Activated CD4-positive, alpha-beta T cell treated with anti-CD3 and anti-CD28 coated beads, Interleukin-2, amount 50 U/mL, for 4 hours (primary cell): ENCODE measurements around the gene SYT8.

Experiments
- DNase-seq, 2 experiments: peaks; one replicate each; pipeline ENCODE4 v3.0.0-alpha.2; 2020

SYT8 gene

DNA sequence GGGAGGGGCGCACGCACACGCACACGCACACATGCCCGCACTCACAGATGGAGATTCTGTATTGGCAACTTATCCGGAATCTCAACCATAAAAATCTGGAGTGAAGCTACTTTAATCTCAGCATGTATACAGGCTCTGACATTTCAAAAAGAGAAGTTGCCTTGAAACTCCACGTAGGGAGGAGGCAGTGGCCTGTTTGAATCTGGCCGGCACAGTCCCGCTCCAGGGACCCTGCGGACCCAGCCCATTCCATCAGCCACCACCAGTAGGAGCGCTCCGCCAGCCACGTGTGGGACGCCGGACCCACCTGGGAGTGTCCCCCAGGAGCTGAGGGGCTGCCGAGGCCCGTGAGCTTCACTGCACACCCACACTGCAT, 1.9 kb upstream of the SYT8 start:
- no peak for DNase-seq

DNA sequence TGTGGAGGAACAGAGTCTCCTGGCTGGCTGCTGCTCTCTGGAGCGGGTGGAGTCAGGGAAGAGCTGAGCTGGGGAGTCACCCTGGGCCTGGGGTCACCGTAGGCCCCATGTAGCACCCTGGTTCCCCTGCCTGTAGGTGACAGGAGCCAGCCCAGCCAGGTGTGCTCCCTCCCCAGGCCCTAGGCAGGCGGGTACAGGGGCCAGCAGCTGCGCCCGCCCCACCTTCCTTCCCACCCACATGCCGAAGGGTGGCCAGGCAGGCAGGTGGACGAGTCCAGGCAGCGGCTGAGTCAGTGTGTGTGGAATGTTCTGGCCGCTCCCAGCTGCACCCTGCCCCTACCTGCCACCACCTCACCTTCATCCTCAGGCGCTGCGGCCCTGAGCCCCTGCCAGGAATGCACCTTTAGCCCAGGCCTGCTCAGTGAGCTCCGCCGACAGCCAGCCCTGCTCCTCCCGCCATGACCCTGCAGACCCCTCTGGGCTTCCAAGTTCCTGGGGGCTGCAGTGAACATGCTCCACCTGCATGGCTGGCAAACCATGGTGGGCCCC, 654 bp upstream of the SYT8 start:
- no peak for DNase-seq

- no peak for DNase-seq
These were observed 851 bp downstream of the SYT8 start for GRCh38 chr11:1835671-1836010.

DNA sequence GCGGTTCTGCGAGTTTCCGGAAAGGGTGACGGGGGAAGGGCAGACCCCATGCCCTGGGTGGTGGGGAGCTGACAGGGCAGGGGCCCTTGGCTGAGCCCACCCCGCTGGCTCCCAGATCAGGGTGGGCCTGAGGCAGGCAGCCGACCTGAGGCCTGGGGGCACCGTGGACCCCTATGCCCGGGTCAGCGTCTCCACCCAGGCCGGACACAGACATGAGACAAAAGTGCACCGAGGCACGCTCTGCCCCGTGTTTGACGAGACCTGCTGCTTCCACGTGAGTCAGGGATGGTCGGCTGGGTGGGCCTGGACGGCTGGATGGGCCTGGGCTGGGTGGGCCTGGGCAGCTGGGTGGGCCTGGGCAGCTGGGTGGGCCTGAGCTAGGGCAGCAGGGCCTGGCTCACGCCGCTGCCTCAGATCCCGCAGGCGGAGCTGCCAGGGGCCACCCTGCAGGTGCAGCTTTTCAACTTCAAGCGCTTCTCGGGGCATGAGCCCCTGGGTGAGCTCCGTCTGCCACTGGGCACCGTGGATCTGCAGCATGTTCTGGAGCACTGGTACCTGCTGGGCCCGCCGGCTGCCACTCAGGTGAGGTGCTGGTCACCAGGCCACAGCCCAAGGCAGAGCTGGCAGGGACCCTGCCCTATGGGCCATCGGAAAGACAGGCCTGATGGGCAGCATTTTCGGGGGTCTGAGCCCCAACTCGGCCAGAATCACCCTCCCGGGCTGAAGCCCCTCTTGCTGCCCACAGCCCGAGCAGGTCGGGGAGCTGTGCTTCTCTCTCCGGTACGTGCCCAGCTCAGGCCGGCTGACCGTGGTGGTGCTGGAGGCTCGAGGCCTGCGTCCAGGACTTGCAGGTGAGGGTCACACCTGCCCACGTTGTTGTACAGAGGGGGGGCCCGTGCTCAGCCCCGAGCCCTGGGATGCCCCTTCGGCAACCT, 1.5 kb downstream of the SYT8 start:
- DNase-seq = no peak

- DNase-seq = peak; percentile 69 to 70
These were observed 2.6 kb downstream of the SYT8 start for GRCh38 chr11:1837171-1838076.

DNA sequence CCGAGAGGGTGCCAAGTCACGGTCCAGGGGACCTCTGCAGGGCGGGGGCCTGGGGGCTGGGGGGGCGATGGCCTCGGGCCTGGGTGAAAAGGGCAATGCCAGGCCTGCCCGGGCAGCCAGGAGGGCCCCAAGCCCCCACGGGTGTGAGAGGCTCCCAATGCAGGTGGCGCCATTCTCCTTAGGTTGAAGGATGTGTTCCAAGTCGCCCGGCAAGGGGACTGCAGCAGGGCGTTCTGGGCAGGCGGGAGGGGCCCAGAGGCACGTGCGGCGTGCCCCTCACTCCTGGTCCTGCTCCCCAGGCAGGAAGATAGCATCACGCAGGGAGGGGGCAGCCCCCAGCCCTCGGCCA, 3.3 kb downstream of the SYT8 start:
- DNase-seq = no peak

DNA sequence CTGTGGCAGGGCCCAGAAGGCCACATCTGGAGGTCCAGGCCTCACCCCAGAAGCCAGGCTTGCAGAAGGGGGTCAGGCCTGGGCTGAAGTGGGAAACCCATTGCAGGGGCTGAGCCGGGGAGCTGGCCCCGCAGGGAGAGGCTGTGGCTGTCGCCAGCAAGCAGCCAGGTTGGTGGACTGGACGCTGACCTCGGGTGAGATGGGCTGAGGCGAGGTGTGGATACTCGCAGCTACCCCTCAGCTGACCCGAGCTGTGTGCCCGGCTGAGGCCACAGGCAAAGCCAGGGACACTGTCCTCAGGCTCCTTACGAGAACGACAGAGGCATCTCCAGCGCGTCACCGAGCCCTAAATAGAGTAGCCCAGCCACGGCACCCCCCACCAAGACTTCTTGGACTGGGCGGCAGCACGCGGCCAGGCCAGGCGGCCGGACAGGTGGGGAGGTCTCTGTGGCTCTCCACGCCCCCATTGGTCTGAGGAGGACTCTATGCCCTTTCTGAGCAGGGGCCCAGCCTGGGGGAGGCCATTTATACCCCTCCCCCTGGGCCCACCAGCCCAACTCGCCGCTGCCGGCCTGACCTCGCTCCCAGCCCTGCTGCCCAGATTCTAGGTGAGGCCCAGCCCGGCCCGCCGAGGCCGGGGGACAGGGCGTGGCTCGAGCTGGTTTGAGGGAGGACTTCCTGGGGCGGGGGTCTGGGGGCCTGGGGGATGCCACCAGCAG, 3.8 kb downstream of the SYT8 start, which contains the start of gene TNNI2:
TNNI2 (plus strand) TSS at position 556 of the 719 bp plus-strand sequence. CDS start 716 bp downstream, outside the sequence.
- no peak for DNase-seq

- DNase-seq = no peak
These were observed 4.6 kb downstream of the SYT8 start for GRCh38 chr11:1839204-1839923.

GRCh38 chr11:1839924-1840779, 5.4 kb downstream of the SYT8 start:
- no peak for DNase-seq

DNA sequence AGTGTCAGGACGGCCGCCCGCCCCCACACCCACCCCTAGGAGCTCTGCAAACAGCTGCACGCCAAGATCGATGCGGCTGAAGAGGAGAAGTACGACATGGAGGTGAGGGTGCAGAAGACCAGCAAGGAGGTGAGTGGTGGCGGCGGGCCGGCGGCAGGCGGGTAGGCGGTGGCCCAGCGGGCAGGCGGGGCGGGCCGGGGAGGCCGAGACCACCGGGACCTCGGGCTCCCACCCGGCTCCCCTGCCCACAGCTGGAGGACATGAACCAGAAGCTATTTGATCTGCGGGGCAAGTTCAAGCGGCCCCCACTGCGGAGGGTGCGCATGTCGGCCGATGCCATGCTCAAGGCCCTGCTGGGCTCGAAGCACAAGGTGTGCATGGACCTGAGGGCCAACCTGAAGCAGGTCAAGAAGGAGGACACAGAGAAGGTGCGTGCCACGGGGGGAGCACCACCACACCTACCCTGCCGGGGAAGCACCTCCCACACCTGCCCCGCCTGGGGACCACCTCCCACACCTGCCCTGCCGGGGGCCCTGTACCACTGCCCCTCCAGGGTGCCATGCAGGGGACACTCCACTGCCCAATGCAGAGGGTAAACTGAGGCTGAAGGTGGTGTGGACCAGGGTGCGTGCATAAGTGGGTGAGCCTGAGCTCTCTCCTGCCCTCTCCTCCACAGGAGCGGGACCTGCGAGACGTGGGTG, 6.1 kb downstream of the SYT8 start:
- no peak for DNase-seq

- no peak for DNase-seq
These were observed 6.8 kb downstream of the SYT8 start for GRCh38 chr11:1841511-1842148.

DNA sequence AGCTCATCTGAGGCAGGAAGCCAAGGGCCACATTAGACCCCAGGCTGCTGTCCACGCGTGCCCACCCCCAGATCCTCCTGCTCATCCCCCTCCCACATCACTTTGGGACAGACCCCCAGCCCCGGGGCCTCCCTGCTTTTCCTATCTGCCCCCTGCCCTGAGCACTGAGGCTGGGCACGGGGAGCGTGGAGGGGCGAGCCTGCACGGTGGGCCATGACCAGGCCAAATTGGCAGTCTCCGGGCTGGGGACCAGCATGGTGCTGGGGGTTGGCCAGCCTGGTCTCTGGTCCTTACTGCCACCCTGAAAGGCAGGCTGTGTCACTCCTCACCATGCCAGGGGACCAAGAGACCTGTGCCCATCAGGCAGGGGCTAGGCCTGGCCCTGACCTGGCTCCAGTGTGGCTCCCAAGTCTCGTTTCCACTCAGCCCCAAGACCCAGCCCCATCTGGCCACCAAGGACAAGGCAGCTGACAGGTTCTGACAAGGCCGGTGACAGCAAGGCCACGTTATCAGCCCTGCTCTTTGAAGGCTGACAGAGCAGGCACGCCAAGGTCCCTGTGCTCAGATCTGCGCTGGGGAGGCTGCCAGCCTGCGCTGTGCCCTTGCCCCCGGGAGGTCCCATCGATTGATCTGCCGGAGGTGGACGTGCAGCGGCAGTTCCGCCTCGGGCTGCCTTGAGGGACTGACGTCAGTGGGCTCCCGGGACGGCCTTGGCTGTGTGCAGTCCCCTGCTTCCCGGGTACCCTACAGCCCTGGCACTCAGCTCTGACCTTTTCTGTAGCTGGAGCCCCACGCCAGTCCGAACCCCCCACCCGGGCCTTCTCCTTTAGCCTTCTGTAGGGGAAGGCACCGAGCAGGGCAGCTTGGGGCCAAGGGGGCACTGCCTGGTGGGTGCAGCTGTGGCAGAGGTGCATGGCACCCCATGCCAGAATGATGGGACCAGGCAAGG, 7.6 kb downstream of the SYT8 start:
- DNase-seq = no peak

DNA sequence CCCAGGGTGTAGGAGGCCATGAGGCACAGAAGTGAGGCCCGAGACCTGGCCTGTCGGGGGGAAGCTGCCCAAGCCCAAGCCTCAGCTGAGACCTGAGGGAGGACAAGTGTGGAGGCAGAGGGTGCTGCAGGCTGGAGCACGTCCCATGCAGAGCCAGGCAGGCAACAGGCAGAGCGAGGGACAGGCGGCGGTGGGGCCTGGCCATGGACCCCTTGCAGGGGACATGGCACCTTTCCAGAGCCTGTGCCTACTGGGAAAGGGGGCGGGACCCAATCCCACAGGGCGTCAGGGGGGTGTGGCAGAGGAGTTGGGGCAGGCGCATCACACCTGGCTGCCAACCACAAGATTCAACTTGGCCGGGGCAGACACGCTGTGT, 8.3 kb downstream of the SYT8 start:
- no peak for DNase-seq

DNA sequence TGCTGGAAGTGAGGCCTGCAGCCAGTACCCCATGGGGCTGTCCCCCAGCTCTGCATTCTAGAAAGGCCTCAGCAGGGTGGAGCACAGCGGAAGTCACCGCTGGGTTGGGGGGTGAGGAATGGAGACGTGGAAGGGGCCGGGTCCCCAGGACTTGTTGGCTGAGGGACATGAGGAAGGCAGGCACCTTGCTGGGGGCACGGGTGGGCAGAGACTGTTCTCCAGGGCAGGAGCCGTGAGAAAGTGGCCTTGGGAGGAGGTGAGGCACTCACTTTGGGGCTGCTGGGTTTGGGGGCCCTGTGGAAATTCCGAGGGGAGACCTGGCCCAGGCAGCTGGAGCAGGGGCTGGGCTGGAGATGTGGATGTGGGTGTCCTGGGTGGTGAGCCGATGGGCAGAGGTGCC, 9.0 kb downstream of the SYT8 start:
- DNase-seq = no peak

DNA sequence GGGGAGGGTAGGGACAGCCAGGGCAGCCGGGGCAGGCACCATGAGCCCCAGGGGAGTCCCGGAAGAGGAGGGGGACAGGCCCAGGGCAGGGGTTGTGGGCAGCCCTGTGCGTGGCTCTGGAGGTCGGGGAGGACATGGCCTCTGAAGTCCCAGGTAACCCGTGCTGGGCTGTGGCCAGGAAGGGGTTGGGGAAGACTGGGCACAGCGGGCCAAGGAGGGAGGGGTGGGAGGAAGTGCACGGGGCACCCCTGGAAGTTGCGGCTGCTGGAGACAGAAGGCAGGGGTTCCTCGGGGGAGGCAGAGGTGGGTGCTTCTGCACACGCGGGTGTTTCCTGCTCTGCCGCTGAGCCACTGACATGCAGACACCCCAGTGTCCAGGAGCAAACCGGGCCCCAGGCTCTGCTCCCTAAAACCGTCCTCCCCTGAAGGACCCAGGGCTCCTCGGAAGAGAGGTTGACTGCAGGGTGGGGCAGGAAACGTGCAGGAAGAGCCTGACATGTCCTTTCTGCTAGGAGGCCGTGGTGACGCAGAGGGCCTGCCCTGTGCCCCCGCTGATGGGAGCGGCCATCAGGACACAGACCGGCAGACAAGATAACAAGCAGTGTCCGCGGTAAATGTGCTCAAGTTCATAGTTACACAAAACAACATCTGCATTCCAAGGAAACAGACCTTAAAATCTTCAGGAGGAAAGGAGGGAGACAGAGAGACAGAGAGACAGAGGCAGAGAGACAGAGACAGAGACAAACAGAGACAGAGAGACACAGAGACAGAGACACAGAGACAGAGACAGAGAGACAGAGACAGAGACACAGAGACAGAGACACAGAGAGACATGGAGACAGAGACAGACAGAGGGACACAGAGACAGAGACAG, 9.7 kb downstream of the SYT8 start:
- peak; percentile 21 to 23 for DNase-seq

DNA sequence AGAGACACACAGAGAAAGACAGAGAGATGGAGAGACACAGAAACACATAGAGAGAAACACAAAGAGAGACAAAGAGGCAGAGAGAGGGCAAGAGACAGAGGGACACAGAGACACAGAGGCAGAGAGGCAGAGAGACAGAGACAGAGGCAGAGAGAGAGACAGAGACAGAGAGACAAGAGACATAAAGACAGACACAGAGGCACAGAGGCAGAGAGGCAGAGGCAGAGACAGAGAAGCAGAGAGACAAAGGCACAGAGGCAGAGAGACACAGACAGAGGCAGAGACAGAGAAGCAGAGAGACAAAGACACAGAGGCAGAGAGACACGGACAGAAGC, 10.3 kb downstream of the SYT8 start:
- no peak for DNase-seq

DNA sequence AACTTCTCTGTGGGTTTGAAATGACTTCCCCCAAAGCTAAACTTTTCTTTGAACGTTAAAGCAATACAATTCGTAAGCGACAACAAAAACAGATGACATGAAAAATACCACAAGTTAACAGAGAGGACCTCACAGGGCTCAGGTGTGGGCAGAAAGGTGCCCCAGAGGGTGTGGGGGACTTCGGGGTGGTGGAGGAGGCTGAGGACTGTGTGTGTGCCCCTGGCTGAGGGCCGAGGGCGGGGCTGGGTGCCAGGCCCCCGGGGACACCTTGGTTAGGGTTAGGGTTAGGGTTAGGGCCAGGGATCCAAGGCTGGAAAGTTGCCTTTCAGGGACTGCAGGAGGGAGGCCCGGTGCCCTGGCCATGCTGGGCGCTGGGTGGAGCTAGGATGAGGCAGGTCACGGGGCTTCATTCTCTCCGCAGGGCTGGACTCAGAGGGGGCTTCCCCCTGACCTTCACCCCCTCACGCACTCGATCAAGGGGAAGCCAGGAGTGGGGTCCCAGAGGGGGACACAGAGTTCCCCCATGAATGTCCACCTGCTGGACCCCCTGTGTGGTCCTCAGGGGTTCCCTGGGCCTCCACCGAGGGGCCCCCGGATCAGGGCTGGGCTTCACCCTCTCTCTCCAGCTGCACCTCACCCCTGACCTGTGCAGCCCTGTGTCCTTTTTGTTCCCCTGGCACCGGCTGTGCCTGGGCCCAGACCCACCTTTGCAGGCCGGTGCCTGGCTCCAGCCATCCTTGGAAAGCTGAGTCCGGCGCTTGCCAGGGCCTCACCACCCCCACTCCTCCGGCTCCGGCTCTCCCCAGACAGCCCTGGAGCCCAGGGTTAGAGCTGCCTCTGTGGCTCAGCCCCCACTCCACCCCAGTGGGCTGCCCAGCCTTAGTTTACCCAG, 11.0 kb downstream of the SYT8 start:
- DNase-seq = no peak
